ENCODE measurements around the gene MSN.

Gene MSN

DNA sequence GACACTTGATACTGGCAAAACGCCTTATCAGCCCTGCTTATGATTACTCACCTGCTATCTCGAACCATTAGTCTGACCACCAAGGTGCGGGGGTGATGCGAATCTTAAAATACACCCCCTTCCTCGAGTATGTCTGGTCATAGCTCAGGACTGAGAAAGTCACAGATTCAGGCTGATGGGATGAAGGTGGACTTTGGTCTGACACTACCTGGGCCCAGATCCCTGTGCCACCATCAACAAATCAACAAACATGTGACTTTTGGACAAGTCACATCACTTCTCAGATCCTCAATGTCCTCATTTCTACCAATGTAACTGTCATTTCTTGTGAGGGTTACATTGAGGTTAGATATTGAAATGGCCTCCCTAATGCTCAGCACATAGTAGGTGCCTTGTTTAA is 9.8 kb upstream of the MSN start:
- H3K27ac Mint-ChIP-seq = no peak overlapping the region

GRCh38 chrX:65658229-65658628 is 9.2 kb upstream of the MSN start:
- DNase-seq (ENCODE audit: low spot score in 2 of 2) (no peak), ATAC-seq (peak; percentile 67)
- Mint-ChIP-seq H3K4me1 (peaks cover 28% of the 10 kb centered on the region), H3K4me3 (peak overlapping the region; percentile 37), H3K36me3 (no peaks in the 10 kb centered on the region), H3K9me3 (no peaks in the 10 kb centered on the region), H3K27ac (no peak overlapping the region)

More for the DNA sequence above, 9.8 kb upstream of the MSN start:
- no peaks in the 10 kb centered on the region for H3K9me3 Mint-ChIP-seq
- H3K4me3 Mint-ChIP-seq = peak overlapping the region; percentile 37
- DNase-seq (ENCODE audit: low spot score in 2 of 2) = no peak
- H3K4me1 Mint-ChIP-seq = peaks cover 28% of the 10 kb centered on the region
- H3K36me3 Mint-ChIP-seq = no peaks in the 10 kb centered on the region
- ATAC-seq = no peak

- H3K4me1 Mint-ChIP-seq = peaks cover 28% of the 10 kb centered on the region
Observed at GRCh38 chrX:65667157-65667502, 324 bp upstream of the MSN start.

DNA sequence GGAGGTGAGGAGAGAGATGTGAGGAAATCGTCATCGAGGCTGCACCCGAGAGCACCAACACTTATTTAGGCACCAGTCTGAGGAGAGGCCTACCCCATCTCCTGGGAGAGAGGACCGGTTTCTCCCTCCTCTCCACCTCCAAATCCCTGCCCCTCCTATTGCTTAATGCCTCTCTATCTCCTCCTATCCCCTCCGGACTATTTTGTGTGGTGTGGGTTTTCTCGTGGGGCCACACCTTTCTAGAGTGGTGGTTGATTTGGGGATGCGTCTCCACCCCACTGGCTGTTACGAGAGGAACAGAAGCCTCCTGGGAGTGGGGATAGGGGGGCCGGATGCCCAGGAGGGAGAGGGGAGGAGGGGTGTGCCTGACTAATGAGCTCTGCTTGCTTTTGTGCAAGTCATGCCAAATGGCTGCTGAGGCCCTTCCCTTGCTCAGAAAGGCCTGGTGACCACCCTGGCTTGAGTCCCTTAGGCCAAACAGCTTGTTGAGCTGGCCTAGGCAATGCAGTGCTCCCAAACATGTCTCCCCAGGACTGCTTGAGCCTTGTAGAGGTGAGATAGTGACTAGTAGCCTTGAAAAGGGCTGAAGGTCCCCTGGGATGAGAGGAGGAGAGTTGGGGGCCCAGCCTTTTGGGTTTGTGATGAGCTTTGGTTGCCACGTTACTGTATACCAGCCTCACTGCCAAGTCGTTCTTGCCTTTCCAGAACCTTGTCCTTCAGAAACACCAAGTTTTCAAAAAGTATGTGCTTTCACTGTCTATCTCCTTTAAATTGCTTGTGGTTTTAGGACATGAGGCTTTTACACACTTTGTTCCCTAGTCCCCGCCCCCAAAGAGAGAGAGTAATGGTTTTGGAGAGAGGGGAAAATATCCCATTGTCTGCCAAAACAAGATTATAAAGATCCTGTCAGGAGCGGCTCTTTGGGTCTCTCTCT is 1.2 kb downstream of the MSN start:
- no peaks in the 10 kb centered on the region for H3K9me3 Mint-ChIP-seq
- peaks cover 36% of the 10 kb centered on the region for H3K4me1 Mint-ChIP-seq
- peak overlapping the region; percentile 95 for H3K4me3 Mint-ChIP-seq
- ATAC-seq (peak; percentile 63), DNase-seq (ENCODE audit: low spot score in 2 of 2) (peak; percentile 9 to 66)
- peak overlapping the region; percentile 99 for H3K27ac Mint-ChIP-seq
- H3K36me3 Mint-ChIP-seq = peaks cover 65% of the 10 kb centered on the region

More at GRCh38 chrX:65667157-65667502, 324 bp upstream of the MSN start:
- peak overlapping the region; percentile 99 for H3K27ac Mint-ChIP-seq
- peaks cover 50% of the 10 kb centered on the region for H3K36me3 Mint-ChIP-seq
- H3K9me3 Mint-ChIP-seq = no peaks in the 10 kb centered on the region
- peak; percentile 61 for ATAC-seq
- peak overlapping the region; percentile 95 for H3K4me3 Mint-ChIP-seq
- no peak for DNase-seq (ENCODE audit: low spot score in 2 of 2)

DNA sequence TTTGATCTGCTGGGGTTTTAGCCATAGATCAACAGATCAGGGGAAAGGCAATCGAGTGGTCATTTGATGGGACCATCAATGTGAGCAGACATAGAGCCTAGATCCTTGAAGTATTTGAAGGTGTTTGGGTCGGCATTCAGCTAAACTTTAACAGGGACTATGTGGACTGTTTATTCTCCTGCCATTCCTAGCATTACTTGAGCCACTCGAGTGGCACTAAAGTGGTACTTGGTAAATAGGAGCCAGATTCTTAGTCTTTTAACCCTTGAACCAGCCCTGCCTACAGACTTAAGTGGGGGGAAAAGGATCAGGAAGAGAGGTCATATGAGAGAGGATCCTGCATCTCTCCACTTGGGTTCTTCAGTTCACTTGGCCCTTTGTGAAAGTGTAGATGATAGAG is 3.8 kb downstream of the MSN start:
- ATAC-seq (no peak), DNase-seq (ENCODE audit: low spot score in 2 of 2) (no peak)
- Mint-ChIP-seq H3K4me3 (peak overlapping the region; percentile 95), H3K9me3 (no peaks in the 10 kb centered on the region), H3K4me1 (peaks cover 61% of the 10 kb centered on the region), H3K36me3 (peaks cover 92% of the 10 kb centered on the region), H3K27ac (peak overlapping the region; percentile 99)

DNA sequence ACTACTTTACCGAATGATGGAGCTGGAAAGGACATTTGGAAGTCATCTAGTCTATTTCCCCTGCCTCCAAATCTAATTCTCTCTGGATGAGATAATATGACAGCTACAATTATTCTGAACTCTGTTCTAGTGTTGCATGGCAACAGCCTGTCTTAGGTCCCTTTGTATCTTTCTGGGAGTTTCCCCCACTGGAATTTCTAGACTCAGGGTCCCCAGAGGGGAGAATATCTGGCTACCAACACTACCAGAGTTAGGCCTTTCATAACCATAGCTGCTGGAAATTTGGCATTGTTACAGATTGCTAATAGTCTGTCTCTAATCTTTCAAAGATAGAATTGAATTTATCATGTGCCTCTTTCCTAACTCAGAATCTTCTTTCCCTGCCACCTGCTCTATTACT is 4.5 kb downstream of the MSN start:
- no peaks in the 10 kb centered on the region for H3K9me3 Mint-ChIP-seq
- H3K36me3 Mint-ChIP-seq = peaks cover 96% of the 10 kb centered on the region
- DNase-seq (ENCODE audit: low spot score in 2 of 2) = no peak
- no peak for ATAC-seq
- H3K4me3 Mint-ChIP-seq = peak overlapping the region; percentile 95
- peak overlapping the region; percentile 99 for H3K27ac Mint-ChIP-seq
- peaks cover 56% of the 10 kb centered on the region for H3K4me1 Mint-ChIP-seq

GRCh38 chrX:65673857-65674203 is 6.4 kb downstream of the MSN start:
- peak; percentile 62 for ATAC-seq
- peak overlapping the region; percentile 99 for H3K27ac Mint-ChIP-seq
- H3K4me3 Mint-ChIP-seq = peak overlapping the region; percentile 95
- peaks cover 100% of the 10 kb centered on the region for H3K36me3 Mint-ChIP-seq
- peaks cover 62% of the 10 kb centered on the region for H3K4me1 Mint-ChIP-seq
- no peak for DNase-seq (ENCODE audit: low spot score in 2 of 2)
- no peaks in the 10 kb centered on the region for H3K9me3 Mint-ChIP-seq

- DNase-seq (ENCODE audit: low spot score in 2 of 2) (no peak), ATAC-seq (peak; percentile 49)
- peaks cover 66% of the 10 kb centered on the region for H3K4me1 Mint-ChIP-seq
- H3K27ac Mint-ChIP-seq = peak overlapping the region; percentile 99
- no peaks in the 10 kb centered on the region for H3K9me3 Mint-ChIP-seq
- peak overlapping the region; percentile 95 for H3K4me3 Mint-ChIP-seq
- peaks cover 100% of the 10 kb centered on the region for H3K36me3 Mint-ChIP-seq
Observed at GRCh38 chrX:65674204-65674893, 6.9 kb downstream of the MSN start.

DNA sequence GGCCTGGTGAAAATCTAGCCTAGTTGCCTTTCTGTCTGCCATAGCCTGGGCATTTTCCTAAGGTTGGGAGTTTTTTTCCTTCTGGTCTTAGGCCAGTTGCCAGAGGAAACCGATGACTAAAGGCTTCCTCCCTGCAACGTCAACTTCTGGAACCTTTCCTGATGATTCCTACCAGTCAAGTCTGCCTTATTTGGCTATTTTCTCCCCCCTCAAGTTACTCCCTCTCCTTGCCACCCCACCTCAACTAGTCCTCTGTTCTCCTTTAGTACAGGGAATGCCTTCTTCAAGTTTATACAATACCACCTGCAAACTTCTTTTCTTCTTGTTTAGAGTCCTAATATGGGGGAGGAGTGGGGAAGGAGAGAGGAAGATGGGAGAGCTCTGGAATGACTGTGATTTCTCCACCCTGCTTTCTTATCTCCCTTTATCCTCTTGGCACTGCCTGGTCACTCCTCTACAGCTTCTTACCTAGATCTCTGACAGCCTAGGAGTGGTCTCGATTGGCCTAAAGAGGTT is 10.6 kb downstream of the MSN start:
- Mint-ChIP-seq H3K4me1 (peaks cover 76% of the 10 kb centered on the region), H3K36me3 (peaks cover 98% of the 10 kb centered on the region), H3K27ac (peak overlapping the region; percentile 86), H3K9me3 (no peaks in the 10 kb centered on the region), H3K4me3 (peak overlapping the region; percentile 95)
- ATAC-seq (no peak), DNase-seq (ENCODE audit: low spot score in 2 of 2) (no peak)

- H3K36me3 Mint-ChIP-seq = peaks cover 98% of the 10 kb centered on the region
- no peak for ATAC-seq
- peak overlapping the region; percentile 86 for H3K27ac Mint-ChIP-seq
- H3K4me1 Mint-ChIP-seq = peaks cover 71% of the 10 kb centered on the region
- DNase-seq (ENCODE audit: low spot score in 2 of 2) = no peak
- no peaks in the 10 kb centered on the region for H3K9me3 Mint-ChIP-seq
- peak overlapping the region; percentile 95 for H3K4me3 Mint-ChIP-seq
Observed at GRCh38 chrX:65679071-65679540, 11.7 kb downstream of the MSN start.

- peak overlapping the region; percentile 36 for H3K4me3 Mint-ChIP-seq
- no peaks in the 10 kb centered on the region for H3K9me3 Mint-ChIP-seq
- ATAC-seq (no peak), DNase-seq (ENCODE audit: low spot score in 2 of 2) (no peak)
- peak overlapping the region; percentile 86 for H3K27ac Mint-ChIP-seq
- peaks cover 70% of the 10 kb centered on the region for H3K4me1 Mint-ChIP-seq
- H3K36me3 Mint-ChIP-seq = peaks cover 98% of the 10 kb centered on the region
Observed at GRCh38 chrX:65681810-65682209, 14.4 kb downstream of the MSN start.

GRCh38 chrX:65685112-65685511 is 17.7 kb downstream of the MSN start:
- no peak for DNase-seq (ENCODE audit: low spot score in 2 of 2)
- Mint-ChIP-seq H3K4me3 (peak overlapping the region; percentile 57), H3K9me3 (no peaks in the 10 kb centered on the region), H3K4me1 (peaks cover 77% of the 10 kb centered on the region), H3K27ac (peak overlapping the region; percentile 91), H3K36me3 (peaks cover 96% of the 10 kb centered on the region)
- ATAC-seq = no peak

GRCh38 chrX:65686236-65686635 is 18.8 kb downstream of the MSN start:
- H3K4me1 Mint-ChIP-seq = peaks cover 77% of the 10 kb centered on the region
- DNase-seq (ENCODE audit: low spot score in 2 of 2) (no peak), ATAC-seq (no peak)
- peaks cover 92% of the 10 kb centered on the region for H3K36me3 Mint-ChIP-seq
- no peaks in the 10 kb centered on the region for H3K9me3 Mint-ChIP-seq
- peak overlapping the region; percentile 91 for H3K27ac Mint-ChIP-seq
- H3K4me3 Mint-ChIP-seq = peak overlapping the region; percentile 57

- no peaks in the 10 kb centered on the region for H3K9me3 Mint-ChIP-seq
- H3K4me1 Mint-ChIP-seq = peaks cover 74% of the 10 kb centered on the region
- DNase-seq (ENCODE audit: low spot score in 2 of 2) = no peak
- peak overlapping the region; percentile 91 for H3K27ac Mint-ChIP-seq
- ATAC-seq = peak; percentile 61
- H3K36me3 Mint-ChIP-seq = peaks cover 89% of the 10 kb centered on the region
- peak overlapping the region; percentile 57 for H3K4me3 Mint-ChIP-seq
Observed at GRCh38 chrX:65687367-65687766, 19.9 kb downstream of the MSN start.

- DNase-seq (ENCODE audit: low spot score in 2 of 2) (no peak), ATAC-seq (peak; percentile 79)
- Mint-ChIP-seq H3K4me1 (peaks cover 74% of the 10 kb centered on the region), H3K36me3 (peaks cover 90% of the 10 kb centered on the region), H3K27ac (peak overlapping the region; percentile 89), H3K4me3 (peak overlapping the region; percentile 49), H3K9me3 (no peaks in the 10 kb centered on the region)
Observed at GRCh38 chrX:65688403-65688871, 21.0 kb downstream of the MSN start.

Data from stimulated activated effector memory CD8-positive, alpha-beta T cell treated with anti-CD3 and anti-CD28 coated beads, Interleukin-12 subunit alpha, Interleukin-12 subunit beta, amount 100 ng/mL, for 72 hours (primary cell).